NCI-H1105 treated with DMSO at 0.1 percent for 48 hours (cell line): Measurements from ENCODE around the gene ELP6.
"Not testable (repeated sequence)": the region's sequence is repeated elsewhere in the genome, so short reads cannot be mapped to it uniquely, and the experiment has no call there.

Experiments used
- DNase-seq: peaks from one replicate; lab custom pipeline; 2025; lab: John Stamatoyannopoulos, UW

The ELP6 gene

GRCh38 chr3:47464588-47464987 lies 48.9 kb downstream of the ELP6 start:
- DNase-seq, result no peak

- not testable (repeated sequence) for DNase-seq
Observed at GRCh38 chr3:47459534-47460085, 53.9 kb downstream of the ELP6 start.

- no peak for DNase-seq
Observed at GRCh38 chr3:47456984-47457383, 56.5 kb downstream of the ELP6 start.

GRCh38 chr3:47455806-47456452 lies 57.6 kb downstream of the ELP6 start:
- DNase-seq, result no peak

- no peak for DNase-seq
Observed at GRCh38 chr3:47452453-47453215, 60.9 kb downstream of the ELP6 start.
